GM19193 (cell line): Measurements from ENCODE around the gene COL4A1.

Source experiments
- POLR2A ChIP-seq: IDR thresholded peaks from 4 replicates; pipeline ENCODE4 v1.6.1; 2011; ENCODE audit not compliant: insufficient read depth, insufficient read length; ENCODE audit errors: extremely low read depth

The COL4A1 gene

DNA sequence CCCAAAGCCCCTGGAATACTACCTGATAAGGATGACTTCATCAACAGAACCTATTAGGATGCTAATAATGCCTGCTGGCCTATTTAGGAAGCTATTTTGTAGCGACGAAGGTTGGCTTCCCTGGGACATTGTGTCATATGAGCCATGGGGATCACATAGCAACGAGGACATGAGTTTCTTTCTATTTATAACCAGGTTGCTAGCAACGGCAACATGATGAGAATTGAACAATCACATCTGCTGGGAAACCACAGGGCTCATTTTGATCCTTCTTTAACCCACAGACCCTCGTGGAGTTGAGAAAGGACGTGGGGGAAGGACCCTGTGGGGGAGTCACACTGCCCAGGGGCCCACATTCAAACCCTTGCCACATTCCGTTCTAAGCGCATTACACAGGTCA, 172.2 kb downstream of the COL4A1 start:
- TF ChIP-seq POLR2A, result no peak

- no peak for TF ChIP-seq POLR2A
Observed at GRCh38 chr13:110133425-110134235, 173.3 kb downstream of the COL4A1 start.

DNA sequence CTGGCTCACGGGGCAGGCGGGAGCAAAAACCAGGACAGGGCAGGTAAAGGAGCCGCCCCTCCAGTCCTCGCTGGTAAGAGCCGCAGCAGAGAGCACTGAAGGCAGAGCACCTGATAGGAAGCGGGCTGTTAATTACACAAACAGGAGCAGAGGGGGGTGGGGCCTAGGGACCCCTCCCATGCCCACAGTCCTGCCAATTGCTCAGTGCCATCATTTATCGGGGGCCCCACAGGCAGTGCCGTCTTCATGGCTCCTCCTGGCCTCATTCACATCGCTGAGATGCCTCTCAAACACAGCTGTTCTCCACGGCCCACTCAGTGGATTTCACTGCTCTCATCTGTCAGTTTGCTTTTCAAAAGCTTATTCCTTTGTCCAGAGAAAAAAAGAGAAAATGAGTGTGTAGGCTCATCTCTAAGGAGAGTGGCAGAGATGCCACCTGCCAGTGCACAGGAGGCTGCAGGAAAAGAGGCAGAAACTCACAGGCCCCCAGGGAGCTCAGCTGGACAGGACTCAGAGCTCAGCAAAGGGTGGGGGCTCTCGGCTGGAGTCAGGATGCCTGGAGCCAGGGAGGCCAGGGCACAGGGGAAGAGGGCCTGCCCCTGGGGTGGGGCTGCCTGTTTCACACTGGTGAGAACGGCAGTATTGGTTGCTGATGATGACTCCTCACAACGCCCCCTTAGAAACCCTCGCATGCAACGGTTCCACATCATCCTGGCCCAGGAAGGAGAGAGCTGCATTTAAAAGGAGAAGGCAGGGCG, 174.6 kb downstream of the COL4A1 start:
- TF ChIP-seq POLR2A, result no peak

DNA sequence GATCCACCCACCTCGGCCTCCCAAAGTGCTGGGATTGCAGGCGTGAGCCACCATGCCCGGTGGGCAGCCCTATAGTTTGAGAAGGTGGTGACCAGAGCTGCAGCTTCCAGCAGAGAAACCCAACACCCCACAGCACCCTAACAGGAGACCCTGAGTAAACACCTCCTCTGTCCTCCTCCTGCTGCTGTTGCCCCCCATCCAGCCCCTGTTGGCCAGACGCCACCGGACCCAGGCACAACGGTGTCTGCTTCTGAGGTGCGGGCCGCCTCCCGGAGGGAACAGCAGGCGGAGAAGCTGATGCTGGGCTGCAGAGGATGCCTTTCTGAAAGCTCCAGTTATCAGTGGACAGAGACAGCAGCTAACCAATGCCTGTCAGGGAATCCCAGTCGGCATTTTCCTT, 175.5 kb downstream of the COL4A1 start:
- TF ChIP-seq POLR2A, result no peak

GRCh38 chr13:110130431-110130830, 176.5 kb downstream of the COL4A1 start:
- TF ChIP-seq POLR2A, result no peak

DNA sequence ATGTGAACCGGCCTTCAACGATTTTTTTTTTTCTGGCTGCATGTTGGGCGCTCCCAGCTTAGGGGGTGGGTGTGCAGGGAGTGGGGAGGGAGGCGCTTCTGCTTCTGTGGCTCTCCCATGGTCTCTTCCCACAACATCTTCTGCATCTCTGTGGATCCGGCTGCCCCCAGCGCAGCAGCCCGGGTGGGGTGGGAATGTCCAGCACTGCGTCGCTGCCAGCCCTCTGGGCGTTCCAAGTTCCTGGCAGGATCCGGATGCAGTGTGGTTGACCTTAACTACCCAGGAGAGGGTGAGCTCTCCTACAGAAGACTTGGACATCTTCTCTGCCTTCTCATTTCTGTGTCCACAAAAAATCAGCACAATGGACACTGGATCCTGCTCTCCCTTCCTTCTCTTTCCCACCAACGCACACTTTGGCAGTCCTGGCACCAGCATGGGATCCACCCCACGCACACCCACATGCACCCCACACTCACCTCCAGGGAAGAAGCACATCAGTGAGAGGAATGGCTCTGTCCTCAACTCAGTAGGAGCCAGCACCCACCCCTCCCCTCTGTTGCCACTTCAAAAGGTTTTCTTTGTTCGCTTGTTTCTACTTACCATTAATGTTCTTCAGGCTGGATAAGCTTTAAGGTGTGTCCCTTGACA, 177.3 kb downstream of the COL4A1 start:
- TF ChIP-seq POLR2A, result no peak

DNA sequence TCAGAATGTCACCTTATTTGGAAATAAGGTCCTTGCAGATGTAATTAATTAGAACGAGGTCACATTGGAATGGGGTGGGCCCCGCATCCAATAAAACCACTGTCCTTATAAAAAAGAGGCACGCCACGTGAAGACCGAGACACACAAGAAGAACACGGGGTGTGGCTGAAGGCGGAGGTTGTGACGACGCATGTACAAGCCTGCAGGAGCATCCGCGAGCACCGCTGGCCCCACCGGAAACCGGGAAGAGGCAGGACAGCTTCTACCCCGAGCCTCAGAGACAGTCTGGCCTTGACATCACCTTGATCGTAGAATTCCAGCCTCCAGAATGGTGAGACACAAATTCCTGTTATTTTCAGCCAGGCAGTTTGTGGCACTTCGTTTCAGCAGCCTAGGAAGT, 177.9 kb downstream of the COL4A1 start:
- no peak for TF ChIP-seq POLR2A

DNA sequence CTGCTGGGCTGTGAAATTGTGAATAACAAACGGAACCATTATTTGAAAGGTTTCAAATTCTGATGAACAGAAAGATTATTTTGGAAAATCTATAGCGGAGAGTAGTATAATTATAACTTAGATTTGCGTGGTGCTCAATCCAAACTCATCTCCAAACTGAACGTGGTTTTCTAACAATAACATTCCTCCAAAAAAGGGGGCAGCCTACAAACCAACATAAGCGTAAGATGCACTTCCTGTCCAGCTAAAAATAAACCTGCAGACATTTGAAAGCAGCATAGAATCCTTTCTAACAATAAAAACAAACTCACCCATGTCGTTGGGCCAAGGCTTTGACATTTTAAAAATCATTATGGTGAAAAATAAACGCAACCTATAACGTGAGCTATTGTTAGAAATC, 178.4 kb downstream of the COL4A1 start:
- no peak for TF ChIP-seq POLR2A

DNA sequence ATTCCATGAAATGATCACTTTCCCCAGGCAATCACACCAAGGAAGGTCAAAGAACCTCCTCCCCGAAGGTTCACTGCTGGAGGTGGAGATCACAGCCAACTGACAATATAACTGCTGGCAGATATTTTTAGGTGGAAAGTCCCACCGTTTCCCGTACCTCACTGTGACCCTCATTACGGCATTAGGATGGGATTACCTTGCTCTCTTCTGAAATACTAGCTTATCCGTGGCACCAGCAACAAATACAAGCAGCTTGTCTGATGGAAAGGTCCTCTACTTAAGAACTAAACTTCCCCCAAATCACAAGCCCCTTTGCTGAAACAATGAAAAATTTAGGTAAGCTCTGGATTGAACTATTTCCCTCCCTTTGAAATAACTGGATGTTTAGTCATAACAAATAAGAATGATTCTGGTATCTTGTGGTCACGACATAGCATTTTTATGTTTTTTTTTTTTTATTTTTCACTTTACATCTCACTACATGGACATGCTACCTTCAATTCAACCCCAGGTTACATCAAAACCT, 178.9 kb downstream of the COL4A1 start:
- no peak for TF ChIP-seq POLR2A

GRCh38 chr13:110126391-110126961, 180.5 kb downstream of the COL4A1 start:
- TF ChIP-seq POLR2A, result no peak

- TF ChIP-seq POLR2A, result no peak
Observed at GRCh38 chr13:110125613-110126272, 181.2 kb downstream of the COL4A1 start.

GRCh38 chr13:110125157-110125556, 181.8 kb downstream of the COL4A1 start:
- no peak for TF ChIP-seq POLR2A

DNA sequence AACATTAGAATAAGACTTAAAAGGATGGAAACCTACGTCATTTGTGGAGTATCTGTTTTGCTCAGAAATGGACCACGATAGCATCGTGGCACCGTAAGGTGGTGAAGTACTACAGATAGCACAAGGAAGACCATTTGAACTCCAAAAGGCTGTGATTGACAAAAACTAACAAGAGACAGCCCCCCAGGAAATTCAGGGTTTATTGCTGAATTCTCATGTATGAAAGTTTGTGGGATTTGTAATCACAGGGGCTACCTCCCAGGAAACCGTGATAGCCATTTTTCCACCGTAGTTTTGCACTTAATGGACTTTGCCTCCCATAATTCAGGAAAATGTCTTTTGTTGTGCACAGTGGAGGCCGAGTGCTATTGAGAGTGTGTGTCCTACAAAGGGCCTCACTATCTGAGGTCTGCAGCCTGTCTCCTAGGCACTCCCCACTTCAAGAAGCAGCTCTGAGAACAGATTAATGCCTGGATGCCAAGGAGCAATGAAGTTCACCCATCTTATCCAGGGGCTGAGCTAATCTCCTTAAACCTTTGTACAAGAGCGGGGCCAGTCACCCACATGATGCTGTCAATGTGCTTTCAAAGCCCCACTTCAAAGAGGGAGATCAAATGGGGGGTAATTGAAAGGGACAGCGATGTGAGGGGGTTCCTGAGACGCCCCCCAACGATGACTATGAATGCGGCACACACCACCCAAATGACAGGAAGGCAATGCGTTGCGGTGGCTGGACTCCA, 182.6 kb downstream of the COL4A1 start:
- no peak for TF ChIP-seq POLR2A

- TF ChIP-seq POLR2A, result no peak
Observed at GRCh38 chr13:110123041-110123809, 183.7 kb downstream of the COL4A1 start.
